ENCODE data around the gene FADS2. TPM values are rescaled to one million over a fixed set of nuclear protein-coding genes. Genes with fewer than 3 reads are reported as not detected.

FADS2 gene
- total and polyA plus RNA-seq, 2 donors: 11.2 to 39.5 TPM

GRCh38 chr11:61782841-61783240 is 45.3 kb upstream of the FADS2 start:
- peaks cover 0 to under 1% of the 10 kb centered on the region in 2 donors for H3K4me1 ChIP-seq (ENCODE audit: control insufficient read depth in 2 of 2, insufficient read depth in 2 of 2, low read length in 2 of 2)
- H3K27me3 ChIP-seq (ENCODE audit: control insufficient read depth in 2 of 2, insufficient read depth in 1 of 2, low read length in 1 of 2): peaks cover 0 to 12% of the 10 kb centered on the region in 2 donors
- H3K27ac ChIP-seq (ENCODE audit: low read depth in 1 of 2, low read length in 1 of 2): no peak overlapping the region
- no peaks in the 10 kb centered on the region for H3K9me3 ChIP-seq (ENCODE audit: control insufficient read depth in 2 of 2, insufficient read depth in 1 of 2, low read length in 1 of 2)
- no peak overlapping the region for H3K4me3 ChIP-seq (ENCODE audit: low read length in 2 of 2)
- 97% methylated on average over 11 of the region's 11 CpGs for WGBS
- H3K36me3 ChIP-seq (ENCODE audit: control insufficient read depth in 2 of 2, insufficient read depth in 2 of 2, low read length in 1 of 2): peaks cover 28 to 30% of the 10 kb centered on the region in 2 donors
- DNase-seq (ENCODE audit: low read depth in 6 of 9, low spot score in 9 of 9): no peak

DNA sequence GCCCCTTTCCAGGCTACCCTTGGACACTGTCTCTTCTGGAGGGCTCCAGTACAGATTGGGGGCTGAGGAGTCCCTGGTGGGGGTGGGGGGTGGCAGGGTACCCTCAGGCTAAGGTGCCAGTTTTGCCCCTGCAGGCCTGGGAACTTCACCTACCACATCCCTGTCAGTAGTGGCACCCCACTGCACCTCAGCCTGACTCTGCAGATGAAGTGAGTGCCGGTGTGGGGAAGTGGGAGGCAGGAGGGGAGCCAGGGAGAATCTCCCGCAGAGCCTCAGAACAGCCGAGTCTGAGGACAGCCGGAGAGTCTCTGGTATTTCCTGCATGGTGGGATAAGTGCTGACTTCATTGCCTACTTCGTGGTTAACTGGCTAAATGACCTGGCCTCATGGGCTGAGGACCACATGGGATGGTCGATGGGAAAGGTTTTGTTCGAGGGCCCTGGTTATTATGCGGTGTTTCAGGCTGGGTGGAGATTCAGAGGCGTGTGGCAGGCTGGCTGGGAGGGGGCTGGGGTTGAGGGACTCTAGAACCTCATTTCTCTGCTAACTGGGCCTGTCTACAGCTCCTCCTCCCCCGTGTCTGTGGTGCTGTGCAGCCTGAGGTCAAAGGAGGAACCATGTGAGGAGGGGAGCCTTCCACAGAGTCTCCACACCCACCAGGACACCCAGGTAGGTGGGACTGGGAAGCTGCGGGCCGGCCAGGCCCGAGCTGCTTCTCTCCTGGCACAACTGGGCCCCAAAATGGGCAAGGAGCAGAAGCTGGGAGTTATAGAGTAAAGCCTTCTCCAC is 44.2 kb upstream of the FADS2 start:
- Histone ChIP-seq H3K4me1 (ENCODE audit: control insufficient read depth in 2 of 2, insufficient read depth in 2 of 2, low read length in 2 of 2) (no peaks in the 10 kb centered on the region), H3K4me3 (ENCODE audit: low read length in 2 of 2) (no peak overlapping the region), H3K9me3 (ENCODE audit: control insufficient read depth in 2 of 2, insufficient read depth in 1 of 2, low read length in 1 of 2) (no peaks in the 10 kb centered on the region), H3K36me3 (ENCODE audit: control insufficient read depth in 2 of 2, insufficient read depth in 2 of 2, low read length in 1 of 2) (peaks cover 38 to 39% of the 10 kb centered on the region in 2 donors), H3K27ac (ENCODE audit: low read depth in 1 of 2, low read length in 1 of 2) (no peak overlapping the region), H3K27me3 (ENCODE audit: control insufficient read depth in 2 of 2, insufficient read depth in 1 of 2, low read length in 1 of 2) (peaks cover 0 to 2% of the 10 kb centered on the region in 2 donors)
- WGBS: 89% methylated on average over 13 of the region's 13 CpGs
- no peak for DNase-seq (ENCODE audit: low read depth in 6 of 9, low spot score in 9 of 9)

DNA sequence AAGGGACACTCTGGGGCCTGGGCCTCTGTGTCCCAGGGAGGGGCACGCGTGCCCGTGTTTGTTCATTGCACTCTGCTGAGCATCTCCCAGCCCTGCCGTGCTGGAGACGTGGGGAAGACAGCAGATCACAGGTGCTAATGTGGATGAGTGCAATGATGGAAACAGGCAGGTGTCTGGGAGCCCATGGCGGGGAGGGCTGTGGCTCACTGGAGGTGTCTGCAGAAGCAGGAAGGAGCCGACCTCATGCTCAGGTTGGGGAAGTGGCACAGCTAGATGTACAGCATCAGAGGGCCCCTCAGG is 43.6 kb upstream of the FADS2 start:
- H3K4me1 ChIP-seq (ENCODE audit: control insufficient read depth in 2 of 2, insufficient read depth in 2 of 2, low read length in 2 of 2): no peaks in the 10 kb centered on the region
- peaks cover 44% of the 10 kb centered on the region in 2 donors for H3K36me3 ChIP-seq (ENCODE audit: control insufficient read depth in 2 of 2, insufficient read depth in 2 of 2, low read length in 1 of 2)
- DNase-seq (ENCODE audit: low read depth in 6 of 9, low spot score in 9 of 9): no peak
- no peak overlapping the region for H3K4me3 ChIP-seq (ENCODE audit: low read length in 2 of 2)
- H3K27ac ChIP-seq (ENCODE audit: low read depth in 1 of 2, low read length in 1 of 2): no peak overlapping the region
- WGBS: 92% methylated on average over 7 of the region's 7 CpGs
- no peaks in the 10 kb centered on the region for H3K9me3 ChIP-seq (ENCODE audit: control insufficient read depth in 2 of 2, insufficient read depth in 1 of 2, low read length in 1 of 2)
- no peaks in the 10 kb centered on the region for H3K27me3 ChIP-seq (ENCODE audit: control insufficient read depth in 2 of 2, insufficient read depth in 1 of 2, low read length in 1 of 2)

DNA sequence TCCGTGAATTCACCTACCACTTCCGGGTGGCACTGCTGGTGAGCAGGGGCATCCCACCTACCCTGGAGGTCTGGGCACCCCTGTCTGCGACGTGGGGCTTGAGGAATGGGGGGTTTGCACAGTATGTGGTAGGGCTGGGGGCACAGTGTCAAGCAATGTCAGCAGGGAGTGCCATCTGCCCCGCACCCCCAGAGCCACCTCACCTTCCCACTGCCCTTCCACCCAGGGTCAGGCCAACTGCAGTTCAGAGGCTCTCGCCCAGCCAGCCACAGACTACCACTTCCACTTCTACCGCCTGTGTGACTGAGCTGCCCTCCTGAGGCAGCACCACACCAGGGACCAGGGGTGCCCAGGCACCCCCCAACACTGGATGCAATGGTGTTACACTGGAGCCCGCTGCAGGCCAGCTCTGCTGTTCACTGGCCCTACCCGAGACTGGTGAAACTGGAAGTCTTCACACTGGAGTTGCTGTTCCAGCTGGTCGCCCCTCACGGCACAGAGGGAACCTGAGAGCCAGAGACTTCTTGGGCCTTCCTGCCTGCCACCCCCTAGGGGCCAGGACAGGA is 42.2 kb upstream of the FADS2 start:
- no peak for DNase-seq (ENCODE audit: low read depth in 6 of 9, low spot score in 9 of 9)
- 97% methylated on average over 11 of the region's 11 CpGs for WGBS

GRCh38 chr11:61787928-61788491 is 40.1 kb upstream of the FADS2 start:
- DNase-seq (ENCODE audit: low read depth in 6 of 9, low spot score in 9 of 9): peak in 2 of 9 donors; percentile 18 to 23

More for the DNA sequence above, 42.2 kb upstream of the FADS2 start:
- Histone ChIP-seq H3K27me3 (ENCODE audit: control insufficient read depth in 2 of 2, insufficient read depth in 1 of 2, low read length in 1 of 2) (no peaks in the 10 kb centered on the region), H3K4me1 (ENCODE audit: control insufficient read depth in 2 of 2, insufficient read depth in 2 of 2, low read length in 2 of 2) (no peaks in the 10 kb centered on the region), H3K36me3 (ENCODE audit: control insufficient read depth in 2 of 2, insufficient read depth in 2 of 2, low read length in 1 of 2) (peaks cover 53 to 57% of the 10 kb centered on the region in 2 donors), H3K9me3 (ENCODE audit: control insufficient read depth in 2 of 2, insufficient read depth in 1 of 2, low read length in 1 of 2) (no peaks in the 10 kb centered on the region), H3K4me3 (ENCODE audit: low read length in 2 of 2) (no peak overlapping the region), H3K27ac (ENCODE audit: low read depth in 1 of 2, low read length in 1 of 2) (no peak overlapping the region)

DNA sequence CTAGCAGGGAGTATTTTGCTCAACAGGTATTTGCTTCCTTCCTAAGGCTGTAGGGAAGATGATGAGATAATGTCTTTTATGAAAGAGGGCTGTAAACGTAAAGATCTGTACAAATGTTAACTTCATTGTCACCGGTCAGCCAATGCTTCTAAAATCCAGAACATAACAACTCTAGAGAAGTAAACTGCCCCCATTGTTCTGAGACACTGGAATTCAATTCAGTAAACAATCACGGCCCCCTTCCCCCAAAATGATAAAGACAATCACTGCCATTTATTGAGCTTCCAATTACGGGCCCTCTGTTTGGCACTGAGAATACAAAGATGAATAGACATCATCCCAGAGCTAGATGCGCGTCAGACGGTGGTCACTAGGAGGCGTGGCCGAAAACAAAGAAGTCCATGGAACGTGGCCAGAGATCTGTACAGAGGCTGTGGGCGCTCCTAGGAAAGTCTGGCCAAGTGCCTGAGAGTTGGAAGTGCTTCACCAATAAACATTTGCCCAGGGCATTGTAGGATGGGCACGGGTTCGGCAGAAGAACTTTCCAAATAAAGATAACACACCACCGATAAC is 36.3 kb upstream of the FADS2 start:
- Histone ChIP-seq H3K27ac (ENCODE audit: low read depth in 1 of 2, low read length in 1 of 2) (peak overlapping the region in 1 of 2 donors; percentile 94), H3K4me1 (ENCODE audit: control insufficient read depth in 2 of 2, insufficient read depth in 2 of 2, low read length in 2 of 2) (peaks cover 14 to 18% of the 10 kb centered on the region in 2 donors), H3K9me3 (ENCODE audit: control insufficient read depth in 2 of 2, insufficient read depth in 1 of 2, low read length in 1 of 2) (no peaks in the 10 kb centered on the region), H3K27me3 (ENCODE audit: control insufficient read depth in 2 of 2, insufficient read depth in 1 of 2, low read length in 1 of 2) (no peaks in the 10 kb centered on the region), H3K4me3 (ENCODE audit: low read length in 2 of 2) (peak overlapping the region; percentile 82 to 87), H3K36me3 (ENCODE audit: control insufficient read depth in 2 of 2, insufficient read depth in 2 of 2, low read length in 1 of 2) (peaks cover 44 to 63% of the 10 kb centered on the region in 2 donors)
- DNase-seq (ENCODE audit: low read depth in 6 of 9, low spot score in 9 of 9): peak in 1 of 9 donors; percentile 7
- 10% methylated on average over 14 of the region's 14 CpGs for WGBS

More at GRCh38 chr11:61787928-61788491, 40.1 kb upstream of the FADS2 start:
- no peaks in the 10 kb centered on the region for H3K27me3 ChIP-seq (ENCODE audit: control insufficient read depth in 2 of 2, insufficient read depth in 1 of 2, low read length in 1 of 2)
- WGBS: 87% methylated on average over 9 of the region's 9 CpGs
- no peaks in the 10 kb centered on the region for H3K9me3 ChIP-seq (ENCODE audit: control insufficient read depth in 2 of 2, insufficient read depth in 1 of 2, low read length in 1 of 2)
- H3K4me3 ChIP-seq (ENCODE audit: low read length in 2 of 2): no peak overlapping the region
- no peak overlapping the region for H3K27ac ChIP-seq (ENCODE audit: low read depth in 1 of 2, low read length in 1 of 2)
- H3K4me1 ChIP-seq (ENCODE audit: control insufficient read depth in 2 of 2, insufficient read depth in 2 of 2, low read length in 2 of 2): peaks cover 4 to 5% of the 10 kb centered on the region in 2 donors
- H3K36me3 ChIP-seq (ENCODE audit: control insufficient read depth in 2 of 2, insufficient read depth in 2 of 2, low read length in 1 of 2): peaks cover 53 to 57% of the 10 kb centered on the region in 2 donors

DNA sequence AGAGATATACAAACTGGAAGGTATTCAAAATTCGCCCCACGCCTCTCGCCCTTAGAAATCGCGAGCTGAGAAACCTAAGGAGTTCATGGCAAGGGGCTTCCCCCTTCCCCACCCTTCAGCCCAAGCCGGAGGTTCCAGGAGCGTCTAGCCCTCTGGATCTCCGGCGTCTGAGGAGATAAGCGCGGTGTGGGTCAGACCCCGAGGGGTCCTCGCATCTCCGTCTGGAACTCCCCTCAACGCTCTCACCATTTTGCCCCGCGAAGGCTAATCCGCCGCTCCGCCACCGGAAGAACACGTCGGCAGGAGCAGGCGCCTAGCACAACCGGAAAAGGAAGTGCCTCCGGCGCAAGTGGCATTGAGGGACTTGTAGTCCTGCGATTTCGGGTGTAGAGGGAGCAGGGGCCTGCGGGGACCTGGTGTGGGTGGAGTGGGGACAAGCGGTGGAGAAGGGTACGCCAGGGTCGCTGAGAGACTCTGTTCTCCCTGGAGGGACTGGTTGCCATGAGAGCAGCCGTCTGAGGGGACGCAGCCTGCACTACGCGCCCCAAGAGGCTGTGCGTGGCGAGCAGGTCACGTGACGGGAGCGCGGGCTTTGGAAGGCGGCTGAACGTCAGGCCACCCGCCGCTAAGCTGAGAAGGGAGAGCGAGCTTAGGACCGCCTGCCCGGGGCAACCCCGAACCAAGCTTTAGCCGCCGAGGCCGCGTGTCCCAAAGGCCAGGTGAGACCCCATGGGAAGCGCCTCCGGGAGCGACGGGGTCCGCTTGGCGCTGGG is 35.6 kb upstream of the FADS2 start, which contains the start of the genes FEN1 and TMEM258:
Gene FEN1, plus strand, starts transcription at position 602 of the 773 bp plus-strand sequence. CDS start 2,451 bp downstream, outside the sequence.
Gene TMEM258, minus strand, starts transcription at position 290 of the 773 bp plus-strand sequence. Its CDS starts 41 bp downstream, at position 249.
- WGBS: under 1% methylated on average over 61 of the region's 61 CpGs
- H3K4me1 ChIP-seq (ENCODE audit: control insufficient read depth in 2 of 2, insufficient read depth in 2 of 2, low read length in 2 of 2): peaks cover 14 to 18% of the 10 kb centered on the region in 2 donors
- H3K27me3 ChIP-seq (ENCODE audit: control insufficient read depth in 2 of 2, insufficient read depth in 1 of 2, low read length in 1 of 2): no peaks in the 10 kb centered on the region
- DNase-seq (ENCODE audit: low read depth in 6 of 9, low spot score in 9 of 9): peak; percentile 81 to 94 (median 85)
- peak within 1 kb of the TSS; percentile 94 for H3K27ac ChIP-seq (ENCODE audit: low read depth in 1 of 2, low read length in 1 of 2)
- H3K9me3 ChIP-seq (ENCODE audit: control insufficient read depth in 2 of 2, insufficient read depth in 1 of 2, low read length in 1 of 2): no peaks in the 10 kb centered on the region
- peaks cover 38 to 60% of the 10 kb centered on the region in 2 donors for H3K36me3 ChIP-seq (ENCODE audit: control insufficient read depth in 2 of 2, insufficient read depth in 2 of 2, low read length in 1 of 2)
- H3K4me3 ChIP-seq (ENCODE audit: low read length in 2 of 2): peak within 1 kb of the TSS; percentile 82 to 87

DNA sequence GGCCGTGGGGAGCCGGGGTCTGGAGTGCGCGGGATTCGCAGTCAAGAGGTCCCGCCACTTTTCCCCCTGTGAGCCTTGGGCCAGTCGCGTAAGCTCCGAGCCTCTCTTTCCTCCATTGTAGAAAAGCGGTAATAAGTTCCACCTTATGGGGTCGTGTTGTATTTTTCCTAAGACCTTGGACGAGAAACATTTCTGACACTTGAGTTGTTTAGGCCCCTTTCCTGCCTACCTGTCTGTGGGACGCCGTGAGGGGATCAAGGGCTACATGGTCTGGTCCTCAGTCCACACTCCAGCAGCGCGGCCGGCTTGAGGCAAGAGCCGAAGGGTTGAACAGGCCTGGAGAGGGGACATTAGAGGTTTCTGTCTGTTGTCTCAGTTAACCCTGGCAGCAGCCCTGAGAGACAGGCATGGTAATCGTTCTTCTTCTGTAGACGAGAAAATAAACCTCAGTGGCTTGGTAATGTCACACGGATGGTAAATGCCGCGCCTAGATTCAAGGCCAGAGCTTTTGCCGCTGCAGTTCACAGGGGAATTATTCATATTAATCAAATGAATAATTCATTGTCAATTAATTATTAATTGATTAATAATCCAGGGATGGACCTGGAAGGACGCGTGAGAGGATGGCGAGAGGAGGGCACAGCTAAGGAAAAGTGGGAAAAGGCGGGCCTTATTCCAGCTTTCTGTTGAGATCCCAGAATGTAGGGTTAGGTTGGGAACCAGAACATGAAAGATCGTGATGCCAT is 34.8 kb upstream of the FADS2 start:
- DNase-seq (ENCODE audit: low read depth in 6 of 9, low spot score in 9 of 9): no peak

More for the DNA sequence above, 34.8 kb upstream of the FADS2 start:
- Histone ChIP-seq H3K27me3 (ENCODE audit: control insufficient read depth in 2 of 2, insufficient read depth in 1 of 2, low read length in 1 of 2) (no peaks in the 10 kb centered on the region), H3K4me1 (ENCODE audit: control insufficient read depth in 2 of 2, insufficient read depth in 2 of 2, low read length in 2 of 2) (peaks cover 14 to 18% of the 10 kb centered on the region in 2 donors), H3K27ac (ENCODE audit: low read depth in 1 of 2, low read length in 1 of 2) (peak overlapping the region; percentile 94), H3K4me3 (ENCODE audit: low read length in 2 of 2) (peak overlapping the region; percentile 82 to 87), H3K9me3 (ENCODE audit: control insufficient read depth in 2 of 2, insufficient read depth in 1 of 2, low read length in 1 of 2) (no peaks in the 10 kb centered on the region), H3K36me3 (ENCODE audit: control insufficient read depth in 2 of 2, insufficient read depth in 2 of 2, low read length in 1 of 2) (peaks cover 30 to 56% of the 10 kb centered on the region in 2 donors)
- WGBS: 8% methylated on average over 29 of the region's 29 CpGs

Data from thymus (tissue), 11 donors.